Activated naive CD4-positive, alpha-beta T cell (primary cell): ENCODE results near the gene PRRC2B.
"Not testable (repeated sequence)": the region's sequence is repeated elsewhere in the genome, so short reads cannot be mapped to it uniquely, and the experiment has no call there.

ENCODE experiments used
- DNase-seq, 4 experiments: peaks; one replicate each; lab custom pipeline; 2025; lab: John Stamatoyannopoulos, UW

PRRC2B gene

GRCh38 chr9:131485728-131486422 lies 92.0 kb downstream of the PRRC2B start:
- no peak for DNase-seq

DNA sequence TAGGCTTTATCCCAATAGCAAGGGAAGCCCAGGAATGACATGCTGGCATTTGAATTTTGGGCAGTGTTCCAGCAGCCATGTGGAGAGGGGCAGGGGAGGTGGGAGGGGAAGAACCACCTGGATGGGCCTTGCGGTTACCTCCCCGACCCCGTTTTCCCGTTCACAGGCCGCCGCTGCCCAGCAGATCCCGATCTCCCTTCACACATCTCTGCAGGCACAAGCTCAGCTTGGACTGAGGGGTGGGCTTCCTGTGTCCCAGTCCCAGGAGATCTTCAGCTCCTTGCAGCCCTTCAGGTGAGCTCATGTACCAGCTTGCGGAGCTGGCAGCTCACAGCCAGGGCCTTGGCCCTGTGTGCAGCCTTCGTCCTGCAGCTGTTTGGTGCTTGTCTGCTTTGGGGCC lies 93.1 kb downstream of the PRRC2B start:
- DNase-seq = no peak

GRCh38 chr9:131487621-131488031 lies 93.7 kb downstream of the PRRC2B start:
- no peak for DNase-seq

DNA sequence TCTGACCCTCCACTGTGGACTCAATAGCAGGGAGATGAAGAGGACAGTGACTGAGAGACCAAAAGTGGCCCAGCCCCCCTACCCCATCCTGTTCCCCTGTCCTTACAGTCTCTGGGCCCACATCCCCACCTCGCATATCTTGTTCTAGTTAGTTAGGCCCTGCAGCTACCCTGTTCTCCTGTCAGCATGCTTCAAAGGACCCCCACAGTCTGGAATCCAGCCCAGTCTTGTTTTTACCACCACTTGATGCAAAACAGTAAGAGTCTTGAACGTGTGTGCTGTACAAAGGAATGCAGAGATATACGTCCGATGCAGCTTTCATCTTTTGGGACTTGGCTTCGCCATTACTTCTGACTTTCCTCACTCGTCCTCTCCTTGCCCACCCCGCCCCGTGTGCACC lies 96.6 kb downstream of the PRRC2B start:
- no peak for DNase-seq

DNA sequence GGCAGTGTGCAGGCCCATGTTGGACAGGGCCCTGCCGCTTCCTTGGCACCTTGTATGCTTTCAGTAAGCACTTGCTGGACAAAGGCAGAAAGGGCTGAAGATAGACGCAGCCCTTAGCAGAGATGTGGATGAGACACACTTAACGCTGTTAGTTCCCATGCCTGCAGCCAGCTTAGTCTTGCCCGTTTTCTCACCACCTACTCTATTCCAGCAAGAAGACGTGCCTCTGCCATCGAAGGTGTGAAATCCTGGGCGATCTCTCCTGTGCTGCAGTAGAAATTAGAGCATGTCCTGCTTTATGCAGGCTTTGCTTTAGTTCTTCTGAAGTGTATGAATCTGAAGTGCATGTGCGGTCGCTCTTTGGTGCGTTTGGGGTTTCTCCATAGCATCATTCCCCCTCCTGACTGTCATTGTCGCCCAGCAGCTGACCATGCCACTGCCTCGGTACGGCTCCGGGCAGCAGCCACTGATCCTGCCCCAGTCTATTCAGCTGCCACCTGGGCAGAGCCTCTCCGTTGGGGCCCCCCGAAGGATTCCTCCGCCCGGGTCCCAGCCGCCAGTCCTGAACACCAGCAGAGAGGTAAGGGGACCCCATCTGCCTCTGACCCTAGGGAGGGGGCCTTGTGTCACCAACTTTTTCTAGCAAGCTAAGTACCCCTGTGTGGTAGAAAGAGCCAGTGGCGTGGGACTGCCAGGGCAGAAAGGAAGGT lies 97.3 kb downstream of the PRRC2B start:
- no peak for DNase-seq

DNA sequence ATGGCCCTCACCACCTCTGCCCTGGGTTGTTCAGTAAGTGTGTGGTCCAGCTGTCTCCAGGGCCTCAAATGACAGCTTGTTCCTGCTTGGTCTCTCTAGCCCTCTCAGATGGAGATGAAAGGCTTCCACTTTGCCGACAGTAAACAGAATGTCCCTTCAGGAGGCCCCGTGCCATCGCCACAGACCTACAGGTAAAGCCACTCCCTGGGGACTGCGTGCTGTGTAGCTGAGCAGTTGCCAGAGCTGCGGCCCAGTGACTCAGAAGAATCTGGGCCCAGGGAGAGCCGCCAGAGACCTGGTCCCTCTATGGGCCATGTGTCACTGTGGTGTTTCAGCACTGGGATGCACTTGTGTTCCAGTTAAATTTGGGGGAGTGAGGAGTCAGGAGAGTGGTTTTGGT lies 98.2 kb downstream of the PRRC2B start:
- DNase-seq = no peak

- DNase-seq = no peak
Measured at GRCh38 chr9:131494296-131494870, 100.5 kb downstream of the PRRC2B start.

GRCh38 chr9:131495785-131496184 lies 101.9 kb downstream of the PRRC2B start:
- no peak for DNase-seq

- DNase-seq = no peak
Measured at GRCh38 chr9:131496844-131497405, 103.0 kb downstream of the PRRC2B start.

GRCh38 chr9:131499254-131499767 lies 105.4 kb downstream of the PRRC2B start:
- no peak for DNase-seq

GRCh38 chr9:131500377-131500776 lies 106.5 kb downstream of the PRRC2B start:
- peak in 3 of 4 experiments; percentile 11 to 39 (median 23) for DNase-seq

- DNase-seq = peak in 1 of 4 experiments; percentile 20
Measured at GRCh38 chr9:131500939-131501541, 107.2 kb downstream of the PRRC2B start.

DNA sequence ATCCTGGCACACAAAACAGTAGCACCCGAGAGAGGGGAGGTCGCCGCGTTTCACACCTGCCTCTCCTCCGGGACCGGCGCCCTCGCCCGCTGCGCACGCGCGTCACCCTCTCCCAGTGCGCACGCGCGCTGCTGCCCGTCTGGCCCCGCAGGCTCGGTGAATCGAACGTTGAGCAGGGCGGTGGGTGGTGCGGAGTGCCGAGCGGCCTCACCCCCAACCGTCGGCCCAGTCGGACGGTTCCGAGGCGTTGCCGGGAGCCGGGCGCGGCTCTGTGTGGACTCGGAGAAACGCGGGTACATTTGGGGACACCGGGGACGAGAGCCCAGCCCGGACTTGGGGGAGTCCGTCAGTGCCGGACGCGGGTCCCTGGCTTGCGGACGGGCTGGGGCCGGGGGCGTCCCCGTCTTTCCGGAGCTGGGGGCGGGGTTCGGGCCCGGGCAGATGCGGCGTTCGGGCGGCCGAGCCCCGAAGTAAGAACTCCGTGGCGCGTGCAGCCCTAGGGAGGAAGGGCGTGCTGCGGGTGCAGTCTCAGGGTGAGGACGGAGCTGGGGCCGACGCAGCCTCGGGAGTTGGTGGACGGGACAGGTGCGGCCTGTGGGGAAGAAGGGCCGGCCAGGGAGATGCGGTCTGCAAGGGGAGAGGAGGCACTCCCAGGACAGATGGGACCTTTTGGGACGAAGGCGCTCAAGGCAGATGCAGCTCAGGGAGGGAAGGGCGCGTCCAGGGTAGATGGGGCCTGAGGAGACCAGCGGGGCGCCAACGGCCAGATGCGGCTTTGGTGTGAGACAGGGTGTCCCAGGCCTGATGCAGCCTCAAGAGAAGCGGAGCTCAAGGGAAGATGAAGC lies 109.1 kb downstream of the PRRC2B start, which contains the start of gene POMT1:
Gene POMT1, plus strand, starts transcription at position 138 of the 845 bp plus-strand sequence. CDS start 1,301 bp downstream, outside the sequence.
- DNase-seq = peak; percentile 72 to 82 (median 78)

- peak in 1 of 4 experiments; percentile 21 for DNase-seq
Measured at GRCh38 chr9:131503626-131504465, 110.0 kb downstream of the PRRC2B start.

DNA sequence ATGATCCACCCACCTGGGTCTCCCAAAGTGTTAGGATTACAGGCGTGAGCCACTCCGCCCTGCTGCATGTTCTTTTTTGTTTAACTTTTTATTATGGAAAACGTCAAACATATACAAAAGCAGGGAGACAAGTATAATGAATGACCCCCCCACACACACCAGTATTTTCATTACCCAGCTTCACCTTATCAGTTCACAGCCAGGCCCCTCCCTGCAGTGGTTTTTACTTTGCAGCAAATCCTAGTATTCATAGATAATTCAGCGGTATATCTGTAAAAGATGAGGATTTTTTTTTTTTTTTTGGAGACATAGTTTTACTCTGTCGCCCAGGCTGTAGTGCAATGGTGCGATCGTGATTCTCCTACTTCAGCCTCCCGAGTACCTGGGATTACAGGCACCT lies 111.1 kb downstream of the PRRC2B start:
- no peak for DNase-seq

DNA sequence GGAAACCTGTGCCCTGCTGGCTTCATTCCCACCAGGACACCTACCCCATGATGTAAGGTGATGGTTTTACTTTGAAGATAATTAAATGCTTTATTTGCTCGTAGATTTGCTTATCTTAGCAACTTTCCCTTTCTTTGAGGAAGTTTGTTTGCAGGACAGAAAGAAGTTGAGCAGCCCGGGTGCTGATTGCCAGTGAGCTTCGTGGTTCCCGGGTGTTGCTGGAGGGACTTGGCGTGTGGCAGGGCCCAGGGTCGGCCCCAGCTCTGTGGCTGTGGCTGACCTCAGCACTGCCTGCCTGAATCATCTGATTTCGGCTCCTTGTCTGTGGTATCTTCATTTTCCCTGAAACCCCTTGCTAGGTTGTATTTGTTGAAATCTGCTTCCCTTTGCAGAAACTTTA lies 117.5 kb downstream of the PRRC2B start:
- no peak for DNase-seq

DNA sequence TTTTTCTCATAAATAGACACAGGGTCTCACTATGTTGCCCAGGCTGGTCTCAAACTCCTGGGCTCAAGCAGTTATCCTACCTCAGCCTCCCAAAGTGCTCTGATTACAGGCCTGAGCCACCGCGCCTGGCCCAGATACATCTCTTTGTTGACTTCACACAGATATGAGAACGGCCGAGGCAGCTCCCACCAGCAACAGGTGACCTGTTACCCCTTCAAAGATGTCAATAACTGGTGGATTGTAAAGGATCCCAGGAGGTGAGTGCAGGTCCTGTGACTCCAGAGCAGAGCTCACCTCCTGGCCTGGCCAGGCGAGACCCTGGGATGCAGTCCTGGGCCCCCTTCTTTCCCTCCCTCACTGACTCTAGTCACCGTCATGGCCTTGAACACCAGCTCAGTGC lies 118.0 kb downstream of the PRRC2B start:
- DNase-seq = no peak

GRCh38 chr9:131513177-131513576 lies 119.3 kb downstream of the PRRC2B start:
- DNase-seq = no peak

- not testable (repeated sequence) for DNase-seq
Measured at GRCh38 chr9:131515559-131516031, 121.7 kb downstream of the PRRC2B start.

- DNase-seq = no peak
Measured at GRCh38 chr9:131516100-131516499, 122.2 kb downstream of the PRRC2B start.
